PC-9 (cell line): ENCODE measurements around the gene RNF126. TPM values are rescaled to one million over a fixed set of nuclear protein-coding genes. Genes with fewer than 3 reads are reported as not detected.
"Not testable (repeated sequence)": the region's sequence is repeated elsewhere in the genome, so short reads cannot be mapped to it uniquely, and the experiment has no call there.

Source experiments
- BruUV-seq: library from RNA; stranded (reverse); fragments of 400-500 nt; replicated peaks from 2 replicates; lab custom pipeline; 2021; lab: Mats Ljungman, UMichigan
- CTCF ChIA-PET: fragments of 300-600 bp; sonication (Branson Sonifier 250); formaldehyde crosslinking; loops from one replicate; lab custom pipeline; 2022; ENCODE audit warnings: antibody characterized with exemption; lab: Charles Lee
- POLR2A ChIA-PET: fragments of 300-600 bp; sonication (Branson Sonifier 250); formaldehyde crosslinking; loops from one replicate; lab custom pipeline; 2022; ENCODE audit warnings: antibody characterized with exemption; ENCODE audit not compliant: unreplicated experiment; lab: Charles Lee
- DNase-seq, 2 experiments: peaks; one replicate each; pipeline versions ENCODE4 v3.0.0 to v3.0.0-alpha.2; 2015 to 2022; ENCODE audit warnings: mixed read lengths in 1 of 2
- H2AFZ ChIP-seq: fragments of 200-600 bp; sonication (generic); 2 replicates; pipeline ENCODE4 v1.8.1; 2017; ENCODE audit warnings: antibody characterized with exemption
- H3F3A ChIP-seq: fragments of 200-600 bp; sonication (generic); 2 replicates; pipeline ENCODE4 v1.8.1; 2017; ENCODE audit warnings: antibody characterized with exemption, mild to moderate bottlenecking, low read depth; ENCODE audit not compliant: insufficient read depth
- H3K27ac ChIP-seq: fragments of 200-600 bp; sonication (generic); 2 replicates; pipeline ENCODE4 v1.6.1; 2016; ENCODE audit warnings: mixed run types
- H3K27me3 ChIP-seq: fragments of 200-600 bp; sonication (generic); 2 replicates; pipeline ENCODE4 v1.6.1; 2016; ENCODE audit warnings: low read depth, mixed run types; ENCODE audit not compliant: insufficient read depth
- H3K36me3 ChIP-seq: fragments of 200-600 bp; sonication (generic); 2 replicates; pipeline ENCODE4 v1.6.1; 2016; ENCODE audit warnings: low read depth, mixed run types
- H3K4me1 ChIP-seq: fragments of 200-600 bp; sonication (generic); replicated peaks from 2 replicates; pipeline ENCODE4 v1.6.1; 2016; ENCODE audit warnings: mixed run types; ENCODE audit not compliant: insufficient read depth
- H3K4me2 ChIP-seq: fragments of 200-600 bp; sonication (generic); 2 replicates; pipeline ENCODE4 v1.6.1; 2017; ENCODE audit warnings: mixed run types
- H3K4me3 ChIP-seq: fragments of 200-600 bp; sonication (generic); 2 replicates; pipeline ENCODE4 v1.6.1; 2016; ENCODE audit warnings: mixed run types
- H3K79me2 ChIP-seq: fragments of 200-600 bp; sonication (generic); 2 replicates; pipeline ENCODE4 v1.6.1; 2017; ENCODE audit warnings: low read depth, mixed run types
- H3K9me2 ChIP-seq: fragments of 200-600 bp; sonication (generic); 2 replicates; pipeline ENCODE4 v1.8.1; 2017; ENCODE audit warnings: mild to moderate bottlenecking; ENCODE audit not compliant: insufficient read depth
- H3K9me3 ChIP-seq: fragments of 200-600 bp; sonication (generic); 2 replicates; pipeline ENCODE4 v1.8.1; 2016; ENCODE audit warnings: low read depth; ENCODE audit not compliant: insufficient read depth
- H4K20me1 ChIP-seq: fragments of 200-600 bp; sonication (generic); 2 replicates; pipeline ENCODE4 v1.8.1; 2017; ENCODE audit not compliant: insufficient read depth
- CTCF ChIP-seq: fragments of 200-600 bp; sonication (generic); conservative IDR thresholded peaks from 2 replicates; pipeline ENCODE4 v1.6.1; 2017; ENCODE audit warnings: mixed run types, antibody characterized with exemption, mild to moderate bottlenecking, moderate library complexity
- EZH2 ChIP-seq: fragments of 200-600 bp; sonication (generic); IDR thresholded peaks from 2 replicates; pipeline ENCODE4 v1.8.0; 2017; ENCODE audit warnings: antibody characterized with exemption, low read depth
- intact Hi-C: fragments of 100-400 bp; cut with micrococcal nuclease; formaldehyde crosslinking; loops from one replicate; pipeline ENCODE4 v1.10.0; 2022; ENCODE audit not compliant: unreplicated experiment
- total RNA-seq: library from RNA; stranded (reverse); gene quantifications from 2 replicates; pipeline ENCODE4 v1.2.3, GENCODE V29; 2021

The RNF126 gene
- total RNA-seq, 1 experiment from 2014 or later = 54.4 TPM

- no peaks in the 10 kb centered on the region for H3K27me3 ChIP-seq
- H3K4me3 ChIP-seq = no peak overlapping the region; the same call in 1 of the 2 replicates
- H3K9me3 ChIP-seq = no peaks in the 10 kb centered on the region
- TF ChIP-seq EZH2 (no peak), CTCF (no peak)
- H3F3A ChIP-seq = peaks cover 26% of the 10 kb centered on the region
- intact Hi-C loops = no loop called here
- BruUV-seq = no TSS peak
- H3K79me2 ChIP-seq = peaks cover 19% of the 10 kb centered on the region
- CTCF ChIA-PET = no interaction called here
- H3K4me1 ChIP-seq = peaks cover 30% of the 10 kb centered on the region
- H3K9me2 ChIP-seq = no peaks in the 10 kb centered on the region
- H3K36me3 ChIP-seq = no peaks in the 10 kb centered on the region
- H2AFZ ChIP-seq = no peak overlapping the region
- peak overlapping the region; percentile 95 for H3K4me2 ChIP-seq
- H3K27ac ChIP-seq = no peak overlapping the region
- no peak for DNase-seq
- POLR2A ChIA-PET = interaction anchor here (0.6 to 1.5 kb wide), 3 partner anchors 120 to 425 kb away, joined by 8 to 16 read pairs (median 12); no protein-coding TSS in a partner anchor
- no peaks in the 10 kb centered on the region for H4K20me1 ChIP-seq
Observed at GRCh38 chr19:676007-676338, 13.0 kb upstream of the RNF126 start.

- H3K79me2 ChIP-seq = peaks cover 17% of the 10 kb centered on the region
- no peak overlapping the region for H2AFZ ChIP-seq
- no TSS peak for BruUV-seq
- TF ChIP-seq CTCF = no peak
- no peak for TF ChIP-seq EZH2
- ChIA-PET POLR2A (no interaction called here), CTCF (no interaction called here)
- H3K9me3 ChIP-seq = no peaks in the 10 kb centered on the region
- no peaks in the 10 kb centered on the region for H4K20me1 ChIP-seq
- no peaks in the 10 kb centered on the region for H3K36me3 ChIP-seq
- no peak for DNase-seq
- H3K27ac ChIP-seq = no peak overlapping the region
- no peaks in the 10 kb centered on the region for H3K9me2 ChIP-seq
- intact Hi-C loops = no loop called here
- H3K27me3 ChIP-seq = no peaks in the 10 kb centered on the region
- H3K4me2 ChIP-seq = no peak overlapping the region
- peaks cover 30% of the 10 kb centered on the region for H3K4me1 ChIP-seq
- H3F3A ChIP-seq = peaks cover 26% of the 10 kb centered on the region
- H3K4me3 ChIP-seq = no peak overlapping the region
Observed at GRCh38 chr19:674282-675151, 11.5 kb upstream of the RNF126 start.

GRCh38 chr19:670609-671075, 7.6 kb upstream of the RNF126 start:
- peaks cover 5% of the 10 kb centered on the region for H3K4me1 ChIP-seq
- no peaks in the 10 kb centered on the region for H4K20me1 ChIP-seq
- intact Hi-C loops = no loop called here
- POLR2A ChIA-PET = no interaction called here
- H3F3A ChIP-seq = peaks cover 11% of the 10 kb centered on the region; the same call in 1 of the 2 replicates
- no peaks in the 10 kb centered on the region for H3K9me2 ChIP-seq
- TF ChIP-seq CTCF (no peak), EZH2 (no peak)
- H3K79me2 ChIP-seq = no peaks in the 10 kb centered on the region
- no peak overlapping the region for H2AFZ ChIP-seq
- no peak overlapping the region for H3K4me3 ChIP-seq
- H3K4me2 ChIP-seq = no peak overlapping the region
- no peak for DNase-seq
- no peak overlapping the region for H3K27ac ChIP-seq
- no peaks in the 10 kb centered on the region for H3K9me3 ChIP-seq
- H3K36me3 ChIP-seq = no peaks in the 10 kb centered on the region
- CTCF ChIA-PET = interaction anchor here (0.6 kb wide), 1 partner anchor 71 kb away, joined by 3 read pairs; no protein-coding TSS in a partner anchor
- BruUV-seq = no TSS peak
- H3K27me3 ChIP-seq = no peaks in the 10 kb centered on the region

- H2AFZ ChIP-seq, H3K9me3 ChIP-seq, H3K4me3 ChIP-seq, DNase-seq, H3K4me1 ChIP-seq, H3F3A ChIP-seq, H3K27ac ChIP-seq, BruUV-seq, H3K9me2 ChIP-seq, CTCF ChIA-PET, H3K36me3 ChIP-seq, H3K79me2 ChIP-seq, H4K20me1 ChIP-seq, H3K27me3 ChIP-seq, H3K4me2 ChIP-seq: not testable (repeated sequence)
- intact Hi-C loops = loop anchor here (10.0 kb wide), 1 partner anchor 256 kb away; the partner anchor contains the start of gene ARID3A
- POLR2A ChIA-PET = interaction anchor here (0.6 to 0.7 kb wide), 2 partner anchors 161 to 205 kb away, joined by 3 read pairs; no protein-coding TSS in a partner anchor
Observed at GRCh38 chr19:668675-669434, 5.8 kb upstream of the RNF126 start.
